Liver (tissue), 9 donors: Measurements from ENCODE around the gene VPS4B. TPM values are rescaled to one million over a fixed set of nuclear protein-coding genes. Genes with fewer than 3 reads are reported as not detected.
A peak's percentile ranks its signal among the peaks of the same experiment; 100 is the strongest.

Experiments used
- DNase-seq: peaks from one replicate; pipeline ENCODE4 v3.0.0-alpha.2; 2017; ENCODE audit warnings: low spot score
- H3K27ac ChIP-seq, 2 donors: one replicate each; pipeline ENCODE4 v1.7.0; 2013; ENCODE audit warnings: inconsistent platforms in 2 of 2, low read length in 2 of 2, control low read depth in 1 of 2, low read depth in 1 of 2, mild to moderate bottlenecking in 1 of 2
- H3K27me3 ChIP-seq, 4 donors: one replicate each; pipeline versions ENCODE4 v1.6.1 to v1.7.0; 2013; ENCODE audit warnings: low read length in 3 of 4, inconsistent platforms in 1 of 4, mild to moderate bottlenecking in 1 of 4, moderate library complexity in 1 of 4; ENCODE audit not compliant: control insufficient read depth in 4 of 4, insufficient read depth in 4 of 4
- H3K36me3 ChIP-seq, 4 donors: one replicate each; pipeline versions ENCODE4 v1.6.1 to v1.7.0; 2013; ENCODE audit warnings: low read length in 3 of 4, mild to moderate bottlenecking in 3 of 4, low read depth in 1 of 4, moderate library complexity in 1 of 4; ENCODE audit not compliant: control insufficient read depth in 4 of 4, insufficient read depth in 3 of 4
- H3K4me1 ChIP-seq, 4 donors: one replicate each; pipeline versions ENCODE4 v1.6.1 to v1.7.0; 2013; ENCODE audit warnings: low read length in 3 of 4, mild to moderate bottlenecking in 3 of 4, moderate library complexity in 1 of 4; ENCODE audit not compliant: control insufficient read depth in 4 of 4, insufficient read depth in 4 of 4
- H3K4me3 ChIP-seq, 3 donors: one replicate each; pipeline versions ENCODE4 v1.6.1 to v1.7.0; 2013; ENCODE audit warnings: low read length in 3 of 3, control low read depth in 1 of 3, low read depth in 1 of 3, mild to moderate bottlenecking in 1 of 3
- H3K9ac ChIP-seq, 2 donors: one replicate each; pipeline ENCODE4 v1.7.0; 2013; ENCODE audit warnings: low read length in 2 of 2, mild to moderate bottlenecking in 2 of 2, moderate library complexity in 2 of 2, control low read depth in 1 of 2, low read depth in 1 of 2
- H3K9me3 ChIP-seq, 4 donors: one replicate each; pipeline versions ENCODE4 v1.6.1 to v1.7.0; 2013; ENCODE audit warnings: low read length in 3 of 4; ENCODE audit not compliant: control insufficient read depth in 4 of 4
- ATF3 ChIP-seq: IDR thresholded peaks from 2 replicates; pipeline ENCODE4 v1.6.1; 2016; ENCODE audit warnings: antibody characterized with exemption
- CTCF ChIP-seq: fragments of 150-350 bp; IDR thresholded peaks from 2 replicates; pipeline ENCODE4 v1.5.1; 2017; ENCODE audit warnings: improper control_type of control experiment, low read depth, low read length; ENCODE audit not compliant: missing input control
- EGR1 ChIP-seq, 2 donors: IDR thresholded peaks; 2 replicates each; pipeline ENCODE4 v1.6.1; 2016 to 2018; ENCODE audit warnings: antibody characterized with exemption in 2 of 2, low read depth in 2 of 2
- FOXA1 ChIP-seq: IDR thresholded peaks from 2 replicates; pipeline ENCODE4 v1.6.1; 2016; ENCODE audit warnings: antibody characterized with exemption
- FOXA2 ChIP-seq: IDR thresholded peaks from 2 replicates; pipeline ENCODE4 v1.6.1; 2016; ENCODE audit warnings: antibody characterized with exemption
- GABPA ChIP-seq, 2 donors: IDR thresholded peaks in 1 of 2; conservative IDR thresholded peaks in 1 of 2; 2 replicates each; pipeline ENCODE4 v1.6.1; 2016; ENCODE audit warnings: antibody characterized with exemption in 2 of 2, mild to moderate bottlenecking in 1 of 2, moderate library complexity in 1 of 2
- HNF4A ChIP-seq, 2 donors: conservative IDR thresholded peaks; 2 replicates each; pipeline ENCODE4 v1.6.1; 2016; ENCODE audit warnings: antibody characterized with exemption in 2 of 2, mild to moderate bottlenecking in 2 of 2
- HNF4G ChIP-seq: IDR thresholded peaks from 2 replicates; pipeline ENCODE4 v1.6.1; 2016; ENCODE audit warnings: antibody characterized with exemption
- JUND ChIP-seq, 2 donors: IDR thresholded peaks; 2 replicates each; pipeline ENCODE4 v1.6.1; 2016; ENCODE audit warnings: antibody characterized with exemption in 2 of 2
- MAX ChIP-seq: IDR thresholded peaks from 2 replicates; pipeline ENCODE4 v1.6.1; 2016; ENCODE audit warnings: antibody characterized with exemption
- NR2F2 ChIP-seq: IDR thresholded peaks from 2 replicates; pipeline ENCODE4 v1.6.1; 2016; ENCODE audit warnings: antibody characterized with exemption
- REST ChIP-seq: IDR thresholded peaks from 2 replicates; pipeline ENCODE4 v1.6.1; 2016; ENCODE audit warnings: antibody characterized with exemption, mild to moderate bottlenecking
- RXRA ChIP-seq, 2 donors: IDR thresholded peaks; 2 replicates each; pipeline ENCODE4 v1.6.1; 2017 to 2018; ENCODE audit warnings: antibody characterized with exemption in 2 of 2, mild to moderate bottlenecking in 1 of 2
- SP1 ChIP-seq: IDR thresholded peaks from 2 replicates; pipeline ENCODE4 v1.6.1; 2018; ENCODE audit warnings: antibody characterized with exemption, mild to moderate bottlenecking
- TAF1 ChIP-seq: conservative IDR thresholded peaks from 2 replicates; pipeline ENCODE4 v1.6.1; 2016; ENCODE audit warnings: antibody characterized with exemption, mild to moderate bottlenecking
- YY1 ChIP-seq: IDR thresholded peaks from 2 replicates; pipeline ENCODE4 v1.6.1; 2016; ENCODE audit warnings: antibody characterized with exemption, mild to moderate bottlenecking
- ZBTB33 ChIP-seq: IDR thresholded peaks from 2 replicates; pipeline ENCODE4 v1.6.1; 2016; ENCODE audit warnings: antibody characterized with exemption
- WGBS: extraction: QIAGEN DNeasy Blood & Tissue Kit; methylation state at CpG from one replicate; pipeline ENCODE4 v1.1.7; 2013; 5-methylcytosine and 5-hydroxymethylcytosine counted together
- polyA plus RNA-seq, 2 donors: library from polyadenylated mRNA; stranded (reverse) in 1 of 2; unstranded in 1 of 2; fragments of 200-250 nt in 1 of 2; fragments of >200 nt in 1 of 2; fragmentation: Nextera tagmentation in 1 of 2; extraction: Ambion mirVana in 1 of 2; gene quantifications; one replicate each; pipeline versions ENCODE4 v1.2.1 to v1.2.3, GENCODE V29; 2013 to 2015
- total RNA-seq, 2 donors: library from RNA; depleted of rRNA; stranded (reverse); fragments of >200 nt; gene quantifications; one replicate each; pipeline ENCODE4 v1.2.3, GENCODE V29; 2014
- donor health status: healthy.
- donor health status: healthy.
- donor health status: healthy.
- donor health status: healthy.
- donor health status: healthy.

Gene VPS4B
- total and polyA plus RNA-seq, 4 donors = 12.2 to 20.6 (median 18.2) TPM

GRCh38 chr18:63397349-63397748 is 24.9 kb downstream of the VPS4B start:
- H3K4me3 ChIP-seq = no peak overlapping the region
- peaks cover 2 to 11% (median 10%) of the 10 kb centered on the region in 4 donors for H3K4me1 ChIP-seq
- 42% methylated on average over 1 of the region's 1 CpG for WGBS
- DNase-seq = no peak
- H3K9me3 ChIP-seq = no peaks in the 10 kb centered on the region
- peaks cover 1 to 35% (median 13%) of the 10 kb centered on the region in 4 donors for H3K36me3 ChIP-seq
- peak overlapping the region; percentile 39 to 49 for H3K27ac ChIP-seq
- TF ChIP-seq FOXA2 (no peak), FOXA1 (no peak), YY1 (peak; percentile 11), SP1 (peak; percentile 55), MAX (peak; percentile 11), EGR1 (IDR thresholded peaks at IDR 0.05; ENCODE audit: low read depth in 2 of 2) (no peak), REST (no peak), ZBTB33 (no peak), HNF4G (peak; percentile 50), RXRA (IDR thresholded peaks at IDR 0.05) (peak in 1 of 2 donors; percentile 54), GABPA (IDR thresholded peaks at IDR 0.05 in 1 of 2, conservative IDR thresholded peaks at IDR 0.05 in 1 of 2) (no peak), JUND (IDR thresholded peaks at IDR 0.05) (no peak), NR2F2 (no peak), HNF4A (conservative IDR thresholded peaks at IDR 0.05) (peak; percentile 84 to 85), TAF1 (no peak), CTCF (no peak), ATF3 (no peak)
- no peaks in the 10 kb centered on the region for H3K27me3 ChIP-seq
- no peak overlapping the region for H3K9ac ChIP-seq
